Hepatocyte (in vitro differentiated cells): ENCODE results near the gene PTPRC.

Experiments used
- CTCF ChIP-seq: fragments of 200-600 bp; sonication (generic); IDR thresholded peaks from 2 replicates; pipeline ENCODE4 v1.5.1; 2016; ENCODE audit warnings: antibody characterized with exemption, mild to moderate bottlenecking; ENCODE audit not compliant: poor library complexity
- EZH2 ChIP-seq: fragments of 200-600 bp; sonication (generic); IDR thresholded peaks from 2 replicates; pipeline ENCODE4 v1.6.1; 2016; ENCODE audit warnings: antibody characterized with exemption, mild to moderate bottlenecking, borderline replicate concordance

GRCh38 chr1:198681252-198681651 lies 42.4 kb downstream of the PTPRC start:
- no peak for TF ChIP-seq CTCF
- no peak for TF ChIP-seq EZH2
